HG03039 (cell line): ENCODE data around the gene TCP11X1.
"Not testable (repeated sequence)": the region's sequence is repeated elsewhere in the genome, so short reads cannot be mapped to it uniquely, and the experiment has no call there.

ENCODE experiments used
- ATAC-seq: cut with Tn5 transposase; IDR thresholded peaks from one replicate; pipeline ENCODE4 v1.9.1; 2021; ENCODE audit warnings: mild to moderate bottlenecking, moderate library complexity; ENCODE audit not compliant: unreplicated experiment

The TCP11X1 gene

DNA sequence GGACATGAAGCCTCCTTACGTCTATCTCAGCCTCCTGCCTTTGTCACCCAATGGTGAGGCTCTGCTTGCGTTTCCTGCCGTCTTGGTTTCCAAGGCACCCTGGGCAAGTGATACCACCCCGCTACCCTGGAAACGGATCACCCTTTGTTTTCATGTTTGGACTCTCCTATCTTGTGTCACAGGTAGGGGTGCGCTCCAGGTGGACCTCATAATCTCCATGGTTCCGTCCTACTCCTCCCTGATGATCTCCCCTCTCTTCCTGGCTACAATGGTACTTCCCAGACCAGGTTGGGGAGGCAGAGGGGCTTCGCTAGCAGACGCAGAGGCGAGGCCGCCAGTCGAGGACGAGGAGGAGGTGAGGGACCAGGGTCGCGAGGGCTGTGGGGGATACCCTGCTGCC, at the start of gene TCP11X1:
Gene TCP11X1 (plus strand): TSS at position 316 of the 400 bp plus-strand sequence.
- not testable (repeated sequence) for ATAC-seq

DNA sequence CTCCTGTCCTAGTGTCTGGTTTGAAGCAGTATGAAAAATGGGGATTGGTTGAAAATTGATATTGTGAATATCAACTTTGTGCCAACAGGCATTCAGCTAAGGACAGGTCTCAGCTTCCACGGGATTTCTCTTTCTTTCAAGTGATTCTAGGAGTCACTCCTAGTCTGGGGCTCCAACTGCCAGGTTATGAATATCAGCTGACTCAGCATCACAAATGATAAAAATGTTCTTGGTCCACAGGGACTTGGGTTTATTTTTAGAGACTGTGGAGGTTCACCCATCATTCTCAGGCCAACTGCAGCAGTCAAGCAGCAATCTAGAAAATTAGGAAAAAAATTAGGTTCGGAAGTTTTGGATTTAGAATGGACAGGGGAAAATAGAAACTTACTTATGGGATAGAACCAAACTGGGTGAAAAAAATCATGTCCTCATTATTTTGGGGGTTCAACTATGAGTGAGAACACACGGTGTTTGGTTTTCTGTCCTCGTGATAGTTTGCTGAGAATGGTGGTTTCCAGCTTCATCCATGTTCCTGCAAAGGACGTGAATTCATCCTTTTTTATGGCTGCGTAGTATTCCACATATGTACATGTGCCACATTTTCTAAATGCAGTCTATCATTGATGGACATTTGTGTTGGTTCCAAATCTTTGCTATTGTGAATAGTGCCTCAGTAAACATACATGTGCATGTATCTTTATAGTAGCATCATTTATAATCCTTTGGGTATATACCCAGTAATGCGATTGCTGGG, 29.0 kb upstream of the TCP11X1 start:
- ATAC-seq, result no peak

DNA sequence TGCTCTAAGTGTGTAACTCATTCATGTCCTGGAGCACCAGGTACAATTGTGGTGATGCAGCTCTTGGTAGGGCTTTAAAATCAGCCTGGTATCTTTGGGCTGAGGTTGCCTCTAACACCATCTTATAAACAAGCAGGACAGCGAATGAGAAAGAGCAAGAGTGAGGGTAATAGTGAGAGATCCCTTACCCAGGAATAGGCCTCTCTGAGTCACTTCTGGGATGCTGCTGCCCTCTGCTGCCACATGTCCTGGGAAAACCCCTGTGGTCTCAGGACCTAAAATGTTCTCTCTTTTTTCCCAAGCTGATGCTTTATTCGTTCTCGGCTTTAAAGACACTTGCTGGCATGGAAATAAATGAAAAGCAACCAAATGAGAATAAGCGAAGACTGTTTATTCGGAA, 7.2 kb upstream of the TCP11X1 start:
- ATAC-seq, result not testable (repeated sequence)

DNA sequence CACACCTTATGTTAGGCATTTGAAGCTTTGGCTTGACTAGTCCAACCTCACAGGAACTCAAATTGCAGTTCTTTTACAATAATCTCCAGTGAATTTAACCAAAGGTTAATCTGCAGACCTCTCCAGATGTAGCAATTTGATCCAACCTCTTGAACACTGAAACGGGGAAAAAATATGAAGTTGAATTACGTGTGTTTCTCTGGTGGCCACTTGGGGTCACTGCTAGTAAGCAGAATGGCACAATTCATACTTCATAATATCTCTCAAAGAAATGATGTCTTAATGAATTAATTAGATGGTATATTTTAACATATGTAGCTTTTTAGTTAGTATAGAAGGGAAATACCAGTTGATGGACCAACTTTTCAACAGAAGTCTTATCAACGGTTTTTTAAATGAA, 1.4 kb downstream of the TCP11X1 start:
- not testable (repeated sequence) for ATAC-seq

DNA sequence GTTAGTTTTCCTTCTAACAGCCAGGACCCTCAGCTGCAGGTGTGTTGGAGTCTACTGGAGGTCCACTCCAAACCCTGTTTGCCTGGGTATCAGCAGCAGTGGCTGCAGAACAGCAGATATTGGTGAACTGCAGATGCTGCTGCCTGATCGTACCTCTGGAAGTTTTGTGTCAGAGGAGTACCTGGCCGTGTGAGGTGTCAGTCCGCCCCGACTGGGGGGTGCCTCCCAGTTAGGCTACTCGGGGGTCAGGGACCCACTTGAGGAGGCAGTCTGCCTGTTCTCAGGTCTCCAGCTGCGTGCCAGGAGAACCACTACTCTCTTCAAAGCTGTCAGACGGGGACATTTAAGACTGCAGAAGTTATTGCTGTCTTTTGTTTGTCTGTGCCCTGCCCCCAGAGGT, 20.6 kb downstream of the TCP11X1 start:
- ATAC-seq, result not testable (repeated sequence)

DNA sequence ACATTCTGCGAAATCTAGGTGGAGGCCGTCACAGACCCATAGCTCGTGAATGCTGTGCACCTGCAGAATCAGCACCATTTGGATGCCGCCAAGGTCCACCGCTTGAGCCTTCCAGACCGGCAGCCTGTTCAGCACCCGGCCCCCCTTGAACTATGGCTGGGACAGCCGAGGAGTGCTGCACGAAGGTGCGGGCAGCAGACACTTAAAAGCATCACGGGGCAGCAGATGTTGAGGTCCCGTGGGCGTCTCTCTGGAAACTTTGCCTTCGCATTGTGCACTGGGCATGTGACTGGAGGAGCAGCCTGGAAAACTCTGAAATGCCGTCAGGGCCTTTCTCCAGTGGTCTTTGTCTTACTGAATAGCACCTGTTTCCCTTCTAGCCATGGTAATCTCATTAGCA, 25.2 kb downstream of the TCP11X1 start:
- not testable (repeated sequence) for ATAC-seq

DNA sequence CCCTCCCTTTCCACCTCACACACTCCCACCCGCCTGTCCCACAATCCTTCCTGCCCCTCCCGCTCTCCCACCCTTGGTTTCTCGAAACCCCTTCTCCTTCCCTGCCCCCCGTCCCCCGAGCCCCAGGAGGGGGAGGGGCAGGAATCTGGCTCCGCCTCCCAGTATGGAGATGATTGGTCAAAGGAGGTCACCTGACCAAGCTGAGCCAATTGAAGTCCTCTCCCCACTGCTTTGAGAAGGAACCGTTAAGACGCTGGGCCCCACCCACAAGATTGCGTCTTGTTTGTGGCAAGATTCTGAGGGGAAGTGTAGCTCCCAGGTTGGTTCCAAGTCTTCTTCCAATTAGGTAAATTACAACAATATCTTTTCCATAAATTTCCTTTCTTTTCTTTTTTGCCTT, 31.8 kb downstream of the TCP11X1 start, which contains the start of gene NXF2:
Gene NXF2 (plus strand): TSS at position 275 of the 400 bp plus-strand sequence. CDS start 59,912 bp downstream, outside the sequence.
- ATAC-seq, result not testable (repeated sequence)

DNA sequence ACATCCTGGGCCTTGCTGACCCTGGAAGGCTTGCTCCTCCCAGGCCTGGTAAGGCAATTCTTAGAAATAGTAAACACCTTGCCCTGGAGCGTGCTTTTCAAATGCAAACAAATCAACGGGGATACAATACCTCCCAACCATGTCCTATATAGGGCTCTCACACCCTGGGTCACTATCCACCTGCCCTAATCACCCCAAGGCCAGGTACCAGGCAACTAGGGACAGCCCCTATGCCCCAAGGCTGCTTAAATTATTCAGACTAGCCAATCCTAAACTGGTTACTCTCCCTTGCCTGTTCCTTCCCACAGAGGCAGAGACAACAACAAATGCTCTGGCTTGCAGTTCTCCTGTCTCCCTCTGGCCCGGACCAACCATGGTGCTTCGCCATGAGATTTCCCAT, 57.1 kb downstream of the TCP11X1 start:
- not testable (repeated sequence) for ATAC-seq
